ENCODE data around the gene RNF115.
"Not testable (repeated sequence)": the region's sequence is repeated elsewhere in the genome, so short reads cannot be mapped to it uniquely, and the experiment has no call there.

Gene RNF115

DNA sequence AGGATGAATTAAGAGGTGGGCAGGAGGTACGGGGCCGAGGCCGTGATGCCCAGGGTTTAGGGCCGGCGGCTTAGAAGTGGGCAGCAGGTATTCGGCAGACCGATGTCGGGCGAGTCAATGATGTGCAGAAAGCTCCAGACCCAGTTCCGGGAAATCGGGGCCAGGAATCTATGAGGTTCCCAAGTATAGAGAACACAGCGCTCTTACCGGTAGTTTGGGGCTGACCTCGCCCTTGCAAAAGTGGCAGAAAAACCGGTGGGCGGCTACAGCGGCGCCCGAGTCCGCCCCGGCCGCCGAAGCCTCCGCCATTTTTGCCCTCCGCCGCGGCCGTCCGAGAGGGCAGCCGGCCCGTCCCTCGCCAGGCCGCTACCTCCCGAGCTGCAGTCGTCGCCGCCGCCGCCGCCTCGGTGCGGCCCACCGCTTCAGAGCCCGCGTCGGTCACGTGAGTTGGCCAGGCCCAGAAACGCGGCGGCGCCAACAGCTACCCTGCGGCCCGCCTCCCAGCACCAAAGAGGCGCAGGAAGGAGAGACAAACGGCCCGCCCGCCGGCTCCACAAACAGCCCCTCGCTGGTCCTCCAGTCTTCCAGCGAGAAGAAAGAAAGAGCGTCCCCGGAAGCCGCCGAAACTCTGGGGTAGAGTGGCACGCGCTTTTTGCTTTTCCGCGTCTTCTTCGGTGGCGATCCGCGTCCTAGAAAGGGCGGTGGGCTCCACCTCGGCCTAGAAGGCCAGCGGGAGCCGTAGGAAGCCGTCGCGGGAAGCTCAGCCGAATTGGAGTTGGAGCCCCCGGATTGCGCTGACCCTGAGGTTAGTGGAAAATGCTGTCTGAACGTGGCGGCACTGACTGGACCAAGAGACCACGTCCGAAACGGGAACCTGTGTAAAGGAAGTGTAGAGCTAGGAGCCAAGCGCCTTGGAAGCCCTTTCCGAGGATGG is at the start of gene RNF115, which contains the start of gene POLR3C:
TSS of gene RNF115 (minus strand) at position 531 of the 934 bp plus-strand sequence. CDS start at position 309, 222 bp downstream.
TSS of gene POLR3C (plus strand) at position 636 of the 934 bp plus-strand sequence. CDS start 1,577 bp downstream, outside the sequence.
- DNase-seq (ENCODE audit: low read depth in 2 of 2) = peak; percentile 70 to 73

DNA sequence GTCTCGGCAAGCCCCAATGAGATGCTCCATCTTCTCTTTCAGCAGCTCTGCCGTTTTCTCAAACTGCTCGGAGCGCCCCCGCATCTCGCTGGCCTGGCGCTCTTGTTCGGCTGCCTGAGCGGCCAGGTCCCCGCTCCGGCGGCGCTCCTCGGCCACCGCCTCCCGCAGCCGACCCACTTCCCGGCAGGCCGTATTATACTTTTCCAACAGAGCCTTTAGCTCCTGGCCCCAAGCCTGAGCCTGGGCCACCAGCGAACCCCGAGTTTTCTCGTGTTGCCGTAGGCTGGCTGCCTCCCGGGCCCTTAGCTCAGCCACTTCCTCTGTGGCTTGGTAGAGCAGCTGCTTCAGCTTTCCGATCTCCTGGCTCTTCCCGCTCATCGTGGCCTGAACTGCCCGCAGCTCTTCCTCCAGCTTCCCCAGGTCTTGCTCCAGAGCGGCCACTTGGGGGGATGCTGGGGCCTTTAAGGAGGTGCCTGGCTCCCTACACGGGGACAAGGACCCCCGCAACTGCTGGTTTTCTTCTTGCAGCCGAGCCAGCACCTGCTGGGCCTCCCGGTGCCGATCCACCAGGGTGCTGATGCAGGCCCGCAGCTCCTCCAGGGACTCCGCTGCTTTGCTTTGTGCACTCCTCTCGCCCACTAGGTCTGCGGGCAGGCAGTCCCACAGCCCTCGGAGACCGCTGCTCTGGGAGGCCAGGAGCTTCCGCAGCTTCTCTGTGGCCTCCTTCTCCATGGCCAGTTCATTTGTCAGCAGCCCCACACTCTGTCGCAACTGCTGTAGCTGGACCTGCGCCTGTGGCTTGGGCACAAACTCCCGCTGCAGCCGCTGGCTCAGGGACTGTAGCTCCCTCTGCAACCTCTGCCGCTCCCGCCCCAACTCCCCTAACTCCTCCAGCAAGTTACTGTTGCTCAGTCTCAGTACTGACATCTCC is 48.4 kb upstream of the RNF115 start:
- no peak for DNase-seq (ENCODE audit: low read depth in 2 of 2)

DNA sequence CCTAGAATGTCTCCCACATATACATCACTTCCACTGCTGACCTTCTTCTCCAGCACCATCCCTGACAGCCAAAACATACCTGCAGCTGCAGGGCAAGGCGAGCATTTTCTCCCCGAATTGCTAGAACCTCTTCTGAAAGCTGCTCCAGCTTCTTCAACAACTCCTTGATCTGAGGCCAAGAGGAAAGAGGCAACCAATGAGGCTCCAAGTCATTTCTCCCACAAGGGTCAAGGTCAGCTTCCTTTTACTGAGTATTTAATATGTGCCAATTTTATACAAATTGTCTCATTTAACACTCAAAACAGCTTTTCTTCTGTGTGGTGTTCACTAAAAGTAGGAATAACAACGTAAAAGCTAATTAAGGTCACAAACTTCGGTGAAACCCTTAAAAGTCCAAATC is 44.3 kb upstream of the RNF115 start:
- DNase-seq (ENCODE audit: low read depth in 2 of 2) = no peak

DNA sequence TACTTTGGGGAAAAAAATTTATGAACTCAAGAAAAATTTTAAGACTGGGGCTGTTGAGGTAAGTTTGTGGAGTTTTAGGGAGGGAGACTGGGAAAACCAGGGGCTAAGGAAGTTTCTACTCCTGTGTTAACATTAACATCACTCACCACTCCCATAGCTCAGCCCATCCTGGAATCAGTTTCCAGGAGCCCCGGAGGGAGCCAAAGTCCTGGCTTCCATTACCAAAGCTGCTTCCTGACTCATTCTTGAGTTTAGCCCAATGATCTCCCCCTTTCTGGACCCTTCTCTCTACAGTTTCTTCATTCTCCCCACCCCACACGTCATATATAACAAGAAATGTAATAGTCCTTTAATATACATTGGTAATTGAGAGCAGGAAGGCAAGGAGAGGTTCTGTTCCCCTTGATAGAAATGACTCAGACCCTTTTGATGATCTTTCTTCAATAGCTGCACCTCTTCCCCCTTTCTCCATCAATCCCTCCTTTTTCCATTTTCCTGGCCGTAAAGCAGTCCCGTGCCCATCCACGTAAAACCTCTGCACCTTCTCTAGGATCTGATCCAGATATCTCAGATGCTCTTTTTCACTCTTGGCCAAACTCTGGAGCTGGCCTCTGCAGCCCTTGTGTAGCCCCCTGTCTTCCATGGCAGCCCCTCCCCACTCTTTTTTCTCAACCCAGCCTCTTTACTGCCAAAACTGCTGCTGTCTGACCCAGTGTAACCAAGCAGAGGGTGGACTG is 39.6 kb upstream of the RNF115 start:
- DNase-seq (ENCODE audit: low read depth in 2 of 2) = no peak

DNA sequence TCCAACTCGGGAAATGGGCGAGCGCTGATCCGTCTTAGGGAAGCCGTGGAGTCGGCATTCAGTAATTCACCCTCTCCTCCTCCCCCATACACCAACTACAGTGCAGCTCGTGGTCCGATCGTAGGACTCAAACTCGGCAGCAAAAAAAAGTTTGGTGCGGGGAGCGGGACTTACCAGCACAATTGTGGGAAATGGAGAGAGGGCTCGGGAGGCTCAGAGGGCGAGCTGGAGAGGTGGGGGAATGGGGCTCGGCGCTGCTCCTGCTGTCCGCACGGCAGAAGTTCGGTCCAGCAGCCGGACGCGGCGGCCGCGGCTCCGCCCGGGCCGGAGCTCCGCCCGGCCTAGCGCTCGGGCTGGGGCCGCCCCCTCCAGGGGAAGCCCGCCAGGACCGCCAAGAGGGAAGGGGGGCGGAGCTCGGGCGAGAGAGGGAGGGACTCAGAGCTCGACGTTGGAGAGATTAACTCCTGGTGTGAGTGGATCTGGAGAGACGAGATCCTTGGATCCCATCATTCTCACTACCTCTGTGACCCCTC is 35.7 kb upstream of the RNF115 start:
- peak; percentile 65 to 72 for DNase-seq (ENCODE audit: low read depth in 2 of 2)

DNA sequence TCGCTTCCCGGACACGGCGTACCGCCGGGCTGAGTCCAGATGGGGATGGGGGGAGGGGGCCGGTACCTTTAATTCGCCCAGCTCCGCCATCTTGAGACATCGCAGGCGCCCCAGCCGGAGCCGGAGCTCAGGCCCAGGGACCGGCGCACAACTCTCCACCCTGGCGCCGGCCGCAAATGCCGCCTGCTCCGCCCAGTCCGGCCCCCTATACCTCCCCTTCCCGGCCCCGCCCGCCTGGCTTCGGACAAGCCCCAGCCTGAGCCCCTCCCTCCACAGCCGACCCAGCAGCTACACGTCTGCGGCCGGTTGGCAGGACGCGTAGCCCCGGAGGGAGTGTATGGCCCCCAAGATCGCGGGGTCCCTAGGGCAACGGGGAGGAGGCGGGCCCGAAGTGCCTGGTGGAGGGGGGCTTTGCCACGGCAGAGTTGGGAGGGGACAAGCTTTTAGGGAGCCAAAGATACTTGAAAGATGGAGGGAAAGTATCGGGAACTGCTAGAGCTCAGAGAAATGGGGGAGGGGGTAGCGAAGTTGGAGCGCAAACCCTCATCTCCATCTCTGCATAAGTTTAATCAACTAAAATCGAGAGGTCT is 35.1 kb upstream of the RNF115 start, which contains the start of gene PIAS3:
TSS of gene PIAS3 (minus strand) at position 181 of the 590 bp plus-strand sequence. CDS start at position 90, 91 bp downstream.
- peak; percentile 72 to 85 for DNase-seq (ENCODE audit: low read depth in 2 of 2)

DNA sequence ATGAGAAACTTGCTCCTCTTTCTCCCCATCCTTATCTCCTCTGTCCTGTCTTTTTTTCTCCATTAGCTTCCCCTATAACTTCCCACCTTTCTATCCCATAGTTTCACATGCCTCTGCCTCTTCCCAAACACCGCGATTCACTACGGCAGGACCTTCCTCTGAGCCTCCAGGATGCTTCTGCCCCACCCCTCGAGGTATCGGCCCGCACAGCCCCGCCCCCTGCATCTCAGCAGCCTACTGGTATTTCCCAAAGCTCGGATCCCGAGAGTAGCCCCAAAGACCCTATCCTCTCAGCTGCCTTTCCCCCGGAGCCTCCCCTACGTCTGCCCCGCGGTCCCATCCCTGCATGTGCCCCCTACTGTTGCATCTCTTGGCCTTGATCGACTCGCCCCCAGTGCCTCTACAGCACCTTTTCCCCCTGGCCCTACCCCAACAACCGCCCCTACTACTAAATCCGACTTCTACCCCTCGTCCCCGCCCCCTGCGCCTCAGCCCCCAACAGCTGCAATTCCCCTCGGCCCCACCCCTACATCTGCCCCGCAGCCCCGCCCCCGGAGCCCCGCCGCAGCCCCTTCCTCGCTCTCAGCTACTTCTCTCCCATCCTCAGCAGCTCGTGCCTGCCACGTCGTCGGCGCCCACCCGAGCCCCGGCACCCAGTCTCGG is 34.5 kb upstream of the RNF115 start:
- DNase-seq (ENCODE audit: low read depth in 2 of 2) = peak; percentile 37 to 42

DNA sequence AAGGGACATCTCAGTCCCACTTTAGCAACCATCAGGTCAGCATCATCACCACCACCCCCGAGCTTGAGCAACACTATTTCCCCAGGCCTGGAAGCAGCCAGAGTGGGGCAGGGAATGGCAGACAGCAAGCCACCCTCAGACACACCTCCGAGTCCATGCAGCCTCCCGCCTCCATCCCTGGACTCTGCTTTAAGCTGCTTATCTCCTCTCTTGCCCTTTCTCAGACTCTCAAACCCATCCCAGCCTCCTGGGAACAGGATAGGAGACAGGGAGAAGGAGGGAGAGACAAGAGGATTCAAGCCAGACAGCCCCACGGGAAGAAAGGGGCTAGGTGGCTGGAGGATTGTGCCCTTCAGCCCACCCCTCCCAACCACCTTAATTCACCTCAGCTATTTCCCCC is 33.3 kb upstream of the RNF115 start:
- DNase-seq (ENCODE audit: low read depth in 2 of 2) = no peak

DNA sequence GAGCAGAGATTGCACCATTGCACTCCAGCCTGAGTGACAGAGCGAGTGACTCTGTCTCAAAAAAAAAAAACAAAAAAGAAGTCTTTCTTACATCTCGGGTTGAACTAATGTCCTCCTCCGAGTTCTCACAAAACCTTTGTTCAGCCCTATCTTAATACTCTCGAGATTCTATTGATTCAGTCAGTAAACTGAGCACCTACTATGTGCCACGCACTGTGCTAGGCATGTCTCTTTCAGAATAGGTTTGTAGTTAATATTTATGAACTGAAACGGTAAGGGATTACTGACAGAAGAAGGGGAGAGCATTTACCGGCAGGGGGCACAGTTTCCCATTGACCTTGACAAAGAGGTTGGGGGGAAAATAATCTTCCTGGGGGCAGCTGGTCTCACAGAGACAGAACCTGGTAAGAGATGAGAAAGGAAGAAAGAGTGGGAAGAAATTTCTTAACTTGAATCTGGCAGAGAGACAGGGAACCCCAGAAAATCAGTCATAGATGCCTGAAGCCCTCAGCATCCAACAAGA is 31.6 kb upstream of the RNF115 start:
- DNase-seq (ENCODE audit: low read depth in 2 of 2) = no peak

DNA sequence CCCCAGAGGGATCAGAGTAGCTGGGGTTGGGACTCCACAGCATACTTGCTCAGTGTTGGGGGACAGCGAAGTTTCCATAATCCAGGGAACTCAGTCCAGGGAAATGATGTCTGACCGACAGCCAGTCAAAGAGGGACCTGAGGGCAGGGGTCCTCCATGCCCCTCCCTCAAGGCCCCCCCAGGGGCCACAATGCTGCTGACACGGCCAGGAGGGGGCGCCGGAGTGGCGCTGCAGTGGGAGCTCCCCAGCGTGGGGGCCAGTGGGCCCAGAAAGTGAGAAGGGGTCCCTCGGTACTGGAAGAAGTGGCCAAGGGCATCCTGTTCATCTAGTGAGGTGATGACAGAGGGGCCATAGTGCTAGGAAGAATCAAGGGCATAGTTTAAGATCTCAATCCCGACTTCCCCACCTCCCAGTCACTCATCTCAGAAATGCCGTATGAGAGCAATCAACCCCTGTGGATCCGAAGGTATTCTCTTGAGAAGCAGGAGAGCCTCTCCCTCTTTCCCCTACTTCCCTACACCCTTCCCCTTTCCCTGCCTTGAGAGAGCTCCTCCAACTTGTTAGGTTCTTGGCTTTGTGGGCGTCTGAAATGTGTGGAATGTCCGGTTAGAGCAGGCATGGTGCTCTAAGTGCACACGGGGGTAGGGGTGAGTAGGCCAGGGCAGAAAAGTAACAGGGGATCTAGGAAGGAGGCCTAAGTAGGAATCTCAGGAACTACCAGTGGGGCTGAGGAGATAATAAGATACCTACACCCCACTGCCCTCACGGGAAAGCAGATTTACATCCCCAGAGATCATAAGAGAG is 25.7 kb upstream of the RNF115 start:
- DNase-seq (ENCODE audit: low read depth in 2 of 2) = no peak

DNA sequence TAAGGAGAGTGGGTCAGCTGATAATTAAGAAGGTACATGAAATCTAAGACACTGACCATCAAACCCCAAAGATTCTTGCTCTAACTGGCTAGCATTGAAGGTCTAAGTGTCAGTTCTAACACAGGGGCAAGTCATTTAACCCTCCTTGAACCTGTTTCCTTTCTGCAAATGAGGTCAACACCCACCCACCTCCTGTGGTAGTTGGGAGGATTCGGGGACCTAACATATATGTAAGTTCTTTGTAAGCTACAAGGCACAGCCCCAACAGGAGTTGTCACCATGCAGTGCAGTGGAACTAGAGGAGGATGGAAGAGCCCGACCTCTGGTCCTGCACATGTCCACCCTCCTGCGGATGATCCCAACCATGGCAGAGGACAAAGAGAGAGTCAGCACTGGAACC is 23.9 kb upstream of the RNF115 start:
- DNase-seq (ENCODE audit: low read depth in 2 of 2) = no peak

DNA sequence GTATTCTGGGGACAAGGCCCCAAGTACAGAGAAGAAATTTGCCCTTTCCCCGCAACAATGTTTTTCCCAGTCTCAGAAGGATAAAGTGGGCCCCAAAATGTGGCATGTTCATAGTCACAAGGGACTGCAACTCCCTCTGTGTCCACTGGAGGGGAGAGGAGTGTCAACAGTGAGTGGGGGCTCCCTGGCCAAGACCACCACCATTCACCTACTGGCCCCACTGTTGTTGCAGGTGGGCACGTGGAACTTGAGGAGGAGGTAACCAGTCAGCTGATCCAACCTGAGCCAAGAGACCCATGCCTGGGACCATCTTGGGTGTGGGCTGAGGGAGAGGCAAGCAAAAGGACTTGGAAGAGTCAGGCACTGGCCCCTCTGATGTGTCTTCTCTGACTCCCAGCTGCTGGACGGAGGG is 22.3 kb upstream of the RNF115 start:
- DNase-seq (ENCODE audit: low read depth in 2 of 2) = no peak

DNA sequence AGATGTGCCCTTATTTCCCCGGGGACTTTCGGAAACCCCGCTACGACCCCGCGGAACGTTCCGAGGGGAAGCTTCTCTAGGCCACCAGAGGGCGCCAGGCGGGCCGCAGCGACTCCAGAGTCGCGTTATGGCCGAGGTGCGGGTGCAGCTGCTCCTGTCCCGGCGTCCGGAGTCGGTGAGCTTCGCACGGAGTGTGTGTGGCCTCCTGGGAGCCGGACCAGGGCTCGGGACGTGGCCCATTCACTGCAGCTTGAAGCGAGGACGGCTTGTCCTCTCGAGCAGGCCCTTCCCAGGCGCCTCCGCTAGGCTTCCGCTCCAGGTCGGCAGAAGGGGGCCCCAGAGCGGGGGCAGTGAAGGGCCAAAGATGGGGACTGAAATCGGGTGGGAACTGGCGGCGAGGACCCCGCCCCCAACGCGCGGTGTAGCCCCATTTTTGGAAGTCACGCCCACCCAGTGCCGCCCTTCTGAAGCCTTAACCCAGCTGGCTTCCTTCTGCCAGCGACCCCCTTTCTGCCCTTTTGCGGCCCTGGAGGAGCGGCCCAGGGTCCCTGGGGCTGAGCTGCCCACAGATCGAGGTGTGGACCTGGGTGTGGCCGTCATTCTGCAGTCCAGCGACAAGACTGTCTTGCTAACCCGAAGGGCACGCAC is 21.7 kb upstream of the RNF115 start, which contains the start of gene NUDT17:
TSS of gene NUDT17 (plus strand) at position 117 of the 648 bp plus-strand sequence. CDS start at position 128, 11 bp downstream.
- DNase-seq (ENCODE audit: low read depth in 2 of 2) = peak; percentile 67 to 71

DNA sequence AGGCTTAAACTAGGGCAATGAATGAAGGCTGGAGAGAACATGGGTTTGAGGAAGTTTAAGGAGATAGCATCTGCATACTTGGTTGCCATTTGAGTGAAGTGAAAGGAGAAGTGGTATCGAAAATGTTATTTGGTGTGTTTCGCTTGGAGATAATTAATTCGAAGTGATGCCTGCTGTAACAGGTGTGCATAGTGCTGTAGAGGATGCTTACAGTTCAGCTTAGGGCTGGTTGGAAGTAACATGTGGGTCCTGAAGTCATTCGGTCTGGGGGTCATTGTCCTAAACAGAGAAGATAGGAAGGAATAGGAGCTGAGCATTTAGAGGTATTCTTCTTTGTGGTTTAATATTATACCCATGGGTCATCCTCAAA is 21.2 kb upstream of the RNF115 start:
- no peak for DNase-seq (ENCODE audit: low read depth in 2 of 2)

DNA sequence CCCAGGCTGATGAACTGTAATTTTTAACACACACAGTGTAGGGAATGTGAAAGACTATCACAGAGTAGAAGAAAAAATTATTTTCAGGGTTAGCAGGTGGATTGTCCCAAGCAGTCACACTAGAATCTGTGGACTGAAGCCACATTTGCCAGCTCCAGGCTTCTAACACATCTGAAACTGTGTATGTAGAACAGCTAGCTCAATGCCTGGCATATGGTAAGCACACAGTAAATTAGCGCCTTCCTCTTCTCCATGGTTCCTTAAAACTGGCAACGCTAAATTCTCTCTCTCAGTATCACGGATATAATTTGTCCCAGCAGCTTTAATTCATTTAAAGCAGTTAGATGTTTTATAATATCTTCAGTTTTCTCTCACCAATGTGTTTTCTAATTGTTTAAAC is 19.1 kb upstream of the RNF115 start:
- DNase-seq (ENCODE audit: low read depth in 2 of 2) = no peak

DNA sequence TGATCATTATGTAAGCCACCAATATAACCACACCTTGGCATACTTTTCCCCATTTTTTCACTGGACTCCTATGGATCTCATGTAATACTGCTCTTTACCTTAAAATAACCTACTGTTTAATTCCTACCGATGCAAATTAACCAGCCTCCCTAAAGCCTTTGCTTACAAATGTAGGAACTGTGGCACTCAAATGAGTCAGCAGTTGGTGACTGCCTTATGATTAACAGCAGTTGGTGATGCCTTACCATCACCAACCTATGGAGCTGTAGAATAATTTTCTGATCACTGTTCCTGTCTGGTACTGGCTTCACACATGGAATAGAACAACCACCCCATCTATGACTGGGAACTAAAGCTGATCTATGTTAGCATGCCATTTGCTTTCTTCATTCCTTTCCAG is 13.8 kb upstream of the RNF115 start:
- DNase-seq (ENCODE audit: low read depth in 2 of 2) = no peak

DNA sequence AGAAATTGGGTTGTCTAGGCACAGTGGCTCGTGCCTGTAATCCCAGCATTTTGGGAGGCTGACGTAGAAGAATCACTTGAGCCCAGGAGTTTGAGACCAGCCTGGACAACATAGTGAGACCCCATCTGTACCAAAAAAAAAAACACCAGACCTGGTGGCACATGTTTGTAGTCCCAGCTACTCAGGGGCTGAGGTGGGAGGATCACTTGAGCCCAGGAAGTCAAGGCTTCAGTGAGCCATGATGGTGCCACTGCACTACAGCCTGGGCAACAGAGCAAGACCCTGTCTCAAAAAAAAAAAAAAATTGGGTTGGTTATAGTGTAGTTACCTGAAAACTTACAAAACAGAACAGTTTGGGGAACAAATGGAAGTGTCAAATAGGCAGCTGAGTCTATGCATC is 6.9 kb upstream of the RNF115 start:
- DNase-seq (ENCODE audit: low read depth in 2 of 2) = not testable (repeated sequence)

DNA sequence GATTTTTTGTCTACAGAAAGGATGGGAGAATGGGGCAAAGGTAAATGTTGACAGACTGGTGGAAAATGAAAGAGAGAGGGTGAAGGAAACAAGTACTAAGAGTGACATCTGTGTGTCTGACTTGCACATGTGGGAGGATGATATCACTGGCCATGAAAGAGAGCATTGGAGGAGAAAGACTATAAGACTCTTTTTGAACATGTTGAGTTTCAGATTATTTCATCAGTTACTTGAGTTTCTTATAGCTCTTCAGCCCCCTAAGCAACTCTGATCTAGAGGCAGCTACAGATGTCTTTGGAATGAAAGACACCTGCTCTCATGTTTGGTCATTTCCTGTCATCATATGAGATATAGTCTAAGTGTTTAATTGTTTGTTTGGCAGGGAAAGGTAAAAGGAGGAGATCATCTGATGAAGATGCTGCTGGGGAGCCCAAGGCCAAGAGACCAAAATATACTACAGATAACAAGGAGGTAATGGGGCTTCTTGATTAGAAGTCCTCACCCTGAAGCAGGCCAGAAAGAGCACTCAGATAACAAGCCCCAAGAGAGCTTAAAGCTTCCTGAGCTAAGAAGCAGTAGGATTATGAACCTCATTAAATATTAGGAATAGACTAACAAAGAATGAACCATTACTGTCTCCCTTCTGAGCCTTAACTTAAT is 4.6 kb upstream of the RNF115 start:
- no peak for DNase-seq (ENCODE audit: low read depth in 2 of 2)
